ENCODE results near the gene ARL11.
"Not testable (repeated sequence)": the region's sequence is repeated elsewhere in the genome, so short reads cannot be mapped to it uniquely, and the experiment has no call there.

ARL11 gene

DNA sequence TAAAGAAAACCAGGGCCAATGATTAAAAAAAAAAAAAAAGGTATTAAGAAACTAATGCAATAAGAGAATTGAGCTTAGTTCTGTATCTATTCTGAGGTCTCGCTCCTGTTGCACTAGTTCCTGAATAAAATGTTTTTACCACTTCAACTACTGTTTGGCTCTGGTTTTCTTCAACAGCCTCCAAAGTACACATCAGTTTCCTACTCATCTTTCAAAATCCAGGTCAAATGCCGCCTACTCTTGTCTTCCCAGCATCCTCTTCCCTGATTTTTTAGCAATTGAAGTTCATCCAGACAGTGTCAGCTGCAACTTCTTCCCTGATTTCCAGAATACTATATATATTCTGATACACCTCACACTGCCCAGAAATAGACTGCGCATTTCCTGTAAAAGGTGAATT lies 41.6 kb upstream of the ARL11 start:
- Histone ChIP-seq H3K36me3 (ENCODE audit: control insufficient read depth, insufficient read depth, low read length) (no peaks in the 10 kb centered on the region), H3K27me3 (replicated peaks; ENCODE audit: control insufficient read depth, insufficient read depth, low read length) (no peaks in the 10 kb centered on the region), H3K4me3 (replicated peaks; ENCODE audit: low read depth, low read length) (no peak overlapping the region)
- DNase-seq (ENCODE audit: extremely low read depth, insufficient read length), result no peak
- TF ChIP-seq, protein P1, sequence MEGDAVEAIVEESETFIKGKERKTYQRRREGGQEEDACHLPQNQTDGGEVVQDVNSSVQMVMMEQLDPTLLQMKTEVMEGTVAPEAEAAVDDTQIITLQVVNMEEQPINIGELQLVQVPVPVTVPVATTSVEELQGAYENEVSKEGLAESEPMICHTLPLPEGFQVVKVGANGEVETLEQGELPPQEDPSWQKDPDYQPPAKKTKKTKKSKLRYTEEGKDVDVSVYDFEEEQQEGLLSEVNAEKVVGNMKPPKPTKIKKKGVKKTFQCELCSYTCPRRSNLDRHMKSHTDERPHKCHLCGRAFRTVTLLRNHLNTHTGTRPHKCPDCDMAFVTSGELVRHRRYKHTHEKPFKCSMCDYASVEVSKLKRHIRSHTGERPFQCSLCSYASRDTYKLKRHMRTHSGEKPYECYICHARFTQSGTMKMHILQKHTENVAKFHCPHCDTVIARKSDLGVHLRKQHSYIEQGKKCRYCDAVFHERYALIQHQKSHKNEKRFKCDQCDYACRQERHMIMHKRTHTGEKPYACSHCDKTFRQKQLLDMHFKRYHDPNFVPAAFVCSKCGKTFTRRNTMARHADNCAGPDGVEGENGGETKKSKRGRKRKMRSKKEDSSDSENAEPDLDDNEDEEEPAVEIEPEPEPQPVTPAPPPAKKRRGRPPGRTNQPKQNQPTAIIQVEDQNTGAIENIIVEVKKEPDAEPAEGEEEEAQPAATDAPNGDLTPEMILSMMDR (IDR thresholded peaks at IDR 0.05; ENCODE audit: insufficient read depth, low read length, poor library complexity, severe bottlenecking), result no peak

DNA sequence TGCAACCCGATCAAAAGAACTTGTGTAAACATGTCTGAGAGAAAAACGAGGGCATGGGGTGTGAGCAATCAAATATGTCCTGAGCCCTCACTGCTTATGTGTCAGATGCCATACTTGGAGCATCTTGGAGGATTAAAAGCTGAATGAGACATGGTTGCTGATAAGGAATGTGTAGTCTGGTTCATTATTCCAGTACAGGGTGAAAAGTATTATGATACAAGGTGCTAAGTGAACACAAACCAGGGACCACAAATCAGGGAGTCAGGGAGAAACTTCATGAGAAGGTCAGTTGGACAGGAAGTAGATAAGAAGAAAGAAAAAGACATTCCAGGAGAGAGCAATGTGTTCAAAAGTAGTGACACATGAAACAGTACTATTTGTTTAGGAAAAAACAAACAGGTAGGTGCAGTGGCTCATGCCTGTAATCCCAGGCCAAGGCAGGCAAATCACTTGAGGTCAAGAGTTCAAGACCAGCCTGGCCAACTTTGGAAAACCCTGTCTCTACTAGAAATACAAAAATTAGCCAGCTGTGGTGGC lies 40.9 kb upstream of the ARL11 start:
- H3K36me3 ChIP-seq (ENCODE audit: control insufficient read depth, insufficient read depth, low read length), result no peaks in the 10 kb centered on the region
- no peak for DNase-seq (ENCODE audit: extremely low read depth, insufficient read length)
- TF ChIP-seq, protein P1 (IDR thresholded peaks at IDR 0.05; ENCODE audit: insufficient read depth, low read length, poor library complexity, severe bottlenecking), result no peak
- no peaks in the 10 kb centered on the region for H3K27me3 ChIP-seq (replicated peaks; ENCODE audit: control insufficient read depth, insufficient read depth, low read length)
- no peak overlapping the region for H3K4me3 ChIP-seq (replicated peaks; ENCODE audit: low read depth, low read length)

DNA sequence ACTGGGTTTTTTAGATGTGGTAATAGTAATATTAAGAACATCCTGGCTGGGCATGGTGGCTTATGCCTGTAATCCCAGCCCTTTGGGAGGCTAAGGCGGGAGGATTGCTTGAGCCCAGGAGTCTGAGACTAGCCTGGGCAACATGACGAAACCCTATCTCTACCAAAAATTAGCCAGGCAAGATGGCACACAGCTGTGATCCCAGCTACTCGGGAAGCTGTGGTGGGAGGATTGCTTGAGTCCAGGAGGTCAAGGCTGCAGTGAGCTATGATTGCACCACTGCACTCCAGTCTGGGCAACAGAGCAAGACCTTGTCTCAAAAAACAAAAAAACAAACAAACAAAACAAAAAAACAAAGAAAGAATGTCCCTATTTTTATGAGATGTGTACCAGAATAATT lies 37.6 kb upstream of the ARL11 start:
- H3K27me3 ChIP-seq (replicated peaks; ENCODE audit: control insufficient read depth, insufficient read depth, low read length); DNase-seq (ENCODE audit: extremely low read depth, insufficient read length); H3K4me3 ChIP-seq (replicated peaks; ENCODE audit: low read depth, low read length); H3K36me3 ChIP-seq (ENCODE audit: control insufficient read depth, insufficient read depth, low read length): not testable (repeated sequence)

DNA sequence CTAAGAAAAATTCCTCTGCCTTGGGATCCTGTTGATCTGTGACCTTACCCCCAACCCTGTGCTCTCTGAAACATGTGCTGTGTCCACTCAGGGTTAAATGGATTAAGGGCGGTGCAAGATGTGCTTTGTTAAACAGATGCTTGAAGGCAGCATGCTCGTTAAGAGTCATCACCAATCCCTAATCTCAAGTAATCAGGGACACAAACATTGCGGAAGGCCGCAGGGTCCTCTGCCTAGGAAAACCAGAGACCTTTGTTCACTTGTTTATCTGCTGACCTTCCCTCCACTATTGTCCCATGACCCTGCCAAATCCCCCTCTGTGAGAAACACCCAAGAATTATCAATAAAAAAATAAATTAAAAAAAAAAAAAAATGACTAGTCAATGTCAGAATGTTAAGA lies 34.4 kb upstream of the ARL11 start:
- not testable (repeated sequence) for H3K36me3 ChIP-seq (ENCODE audit: control insufficient read depth, insufficient read depth, low read length); DNase-seq (ENCODE audit: extremely low read depth, insufficient read length); H3K27me3 ChIP-seq (replicated peaks; ENCODE audit: control insufficient read depth, insufficient read depth, low read length); H3K4me3 ChIP-seq (replicated peaks; ENCODE audit: low read depth, low read length)

DNA sequence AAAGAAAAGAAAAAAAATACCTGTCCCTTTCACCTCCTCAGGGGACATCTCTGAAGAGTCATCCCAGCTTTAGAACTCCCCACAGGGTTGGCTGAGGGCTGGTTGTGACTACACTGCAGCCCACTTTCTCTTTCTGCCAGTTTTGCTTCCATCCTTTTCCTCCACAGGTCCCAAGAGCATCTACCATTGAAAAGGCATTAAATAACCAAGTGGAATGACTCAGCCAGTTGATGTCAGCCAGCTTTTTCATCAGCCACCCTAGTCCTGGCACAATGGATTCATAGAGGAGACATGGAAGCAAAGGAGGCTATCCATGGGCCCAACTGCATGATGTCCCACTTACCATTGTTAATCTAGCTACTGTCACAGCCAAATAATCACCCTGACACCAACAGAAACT lies 33.7 kb upstream of the ARL11 start:
- no peak for DNase-seq (ENCODE audit: extremely low read depth, insufficient read length)
- no peaks in the 10 kb centered on the region for H3K27me3 ChIP-seq (replicated peaks; ENCODE audit: control insufficient read depth, insufficient read depth, low read length)
- no peak overlapping the region for H3K4me3 ChIP-seq (replicated peaks; ENCODE audit: low read depth, low read length)
- H3K36me3 ChIP-seq (ENCODE audit: control insufficient read depth, insufficient read depth, low read length), result no peaks in the 10 kb centered on the region
- TF ChIP-seq, protein P1 (IDR thresholded peaks at IDR 0.05; ENCODE audit: insufficient read depth, low read length, poor library complexity, severe bottlenecking), result no peak

DNA sequence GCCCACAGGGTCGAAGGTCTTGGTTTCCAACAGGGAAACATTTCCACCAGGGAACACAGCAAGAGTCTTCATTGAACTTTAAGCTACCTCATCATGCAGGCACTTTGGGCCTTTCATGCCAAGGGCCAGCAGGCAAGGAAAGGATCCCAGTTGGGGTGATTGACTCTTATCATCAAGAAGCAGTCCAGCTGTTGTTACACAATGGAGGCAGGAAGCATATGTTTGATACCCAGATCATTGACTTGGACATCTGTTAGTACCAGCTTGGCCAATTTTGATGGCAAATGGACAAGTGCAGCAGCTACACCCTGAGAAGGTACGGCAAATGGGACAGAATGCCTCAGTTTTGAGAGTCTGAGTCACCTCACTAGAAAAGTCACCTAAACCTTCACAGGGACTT lies 32.1 kb upstream of the ARL11 start:
- Histone ChIP-seq H3K27me3 (replicated peaks; ENCODE audit: control insufficient read depth, insufficient read depth, low read length) (no peaks in the 10 kb centered on the region), H3K4me3 (replicated peaks; ENCODE audit: low read depth, low read length) (no peak overlapping the region), H3K36me3 (ENCODE audit: control insufficient read depth, insufficient read depth, low read length) (no peaks in the 10 kb centered on the region)
- TF ChIP-seq, protein P1 (IDR thresholded peaks at IDR 0.05; ENCODE audit: insufficient read depth, low read length, poor library complexity, severe bottlenecking), result no peak
- no peak for DNase-seq (ENCODE audit: extremely low read depth, insufficient read length)

DNA sequence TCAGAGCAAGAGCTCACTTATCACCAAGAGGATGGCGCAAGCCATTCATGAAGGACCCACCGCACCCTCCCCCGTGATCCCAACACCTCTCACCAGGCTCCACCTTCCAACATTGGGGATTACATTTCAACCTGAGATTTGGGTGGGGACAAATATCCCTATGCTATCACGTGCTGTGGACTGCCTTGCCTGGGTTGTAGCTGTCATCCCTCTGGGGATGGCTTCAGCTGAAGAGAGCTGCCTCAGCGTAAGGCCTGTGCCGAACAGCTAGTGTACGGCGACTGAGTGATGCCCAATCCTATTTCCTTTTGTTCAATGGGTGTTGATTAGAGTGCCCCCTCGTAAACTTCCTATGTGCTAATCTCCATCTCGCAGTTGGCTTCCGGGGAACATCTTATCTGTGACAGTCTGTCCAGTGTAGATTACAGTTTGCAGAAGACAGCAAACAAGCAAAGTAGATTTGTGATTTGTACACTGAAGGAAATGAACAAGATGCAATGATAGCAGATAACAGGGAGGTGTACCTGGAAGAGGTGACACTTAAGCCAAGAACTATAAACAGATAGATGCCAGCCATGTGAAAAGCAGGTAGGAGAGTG lies 31.2 kb upstream of the ARL11 start:
- H3K36me3 ChIP-seq (ENCODE audit: control insufficient read depth, insufficient read depth, low read length), result no peaks in the 10 kb centered on the region
- H3K4me3 ChIP-seq (replicated peaks; ENCODE audit: low read depth, low read length), result no peak overlapping the region
- TF ChIP-seq, protein P1 (IDR thresholded peaks at IDR 0.05; ENCODE audit: insufficient read depth, low read length, poor library complexity, severe bottlenecking), result no peak
- no peaks in the 10 kb centered on the region for H3K27me3 ChIP-seq (replicated peaks; ENCODE audit: control insufficient read depth, insufficient read depth, low read length)
- no peak for DNase-seq (ENCODE audit: extremely low read depth, insufficient read length)
